K562 (cell line): Measurements from ENCODE around the gene ARHGEF7.

ENCODE experiments used
- ELK3 ChIP-seq: fragments of 450-650 bp; formaldehyde crosslinking; IDR thresholded peaks from 2 replicates; pipeline ENCODE4 v1.4.0; 2020; ENCODE audit warnings: mild to moderate bottlenecking
- EP300 ChIP-seq: IDR thresholded peaks from 2 replicates; pipeline ENCODE4 v1.6.1; 2012; ENCODE audit warnings: low read length, improper control_type of control experiment
- HDAC2 ChIP-seq: fragments of 450-650 bp; IDR thresholded peaks from 2 replicates; pipeline ENCODE4 v1.6.1; 2016; ENCODE audit warnings: mild to moderate bottlenecking
- JUN ChIP-seq, 2 experiments: sonication (generic) in 1 of 2; formaldehyde crosslinking in 1 of 2; IDR thresholded peaks; 2 replicates each; pipeline versions ENCODE4 v1.6.1 to v1.8.0; 2012 to 2022; ENCODE audit warnings: borderline replicate concordance in 2 of 2, mild to moderate bottlenecking in 2 of 2, improper control_type of control experiment in 1 of 2, low read depth in 1 of 2, low read length in 1 of 2, missing genetic modification reagents in 1 of 2
- PREB ChIP-seq: sonication (generic); formaldehyde crosslinking; IDR thresholded peaks from 2 replicates; pipeline ENCODE4 v1.8.1; 2023; ENCODE audit warnings: mild to moderate bottlenecking, missing genetic modification reagents
- SIN3B ChIP-seq: fragments of 450-650 bp; IDR thresholded peaks from 2 replicates; pipeline ENCODE4 v1.6.1; 2017; ENCODE audit warnings: low read depth, mild to moderate bottlenecking, moderate library complexity
- SMARCE1 ChIP-seq: fragments of 450-650 bp; IDR thresholded peaks from 2 replicates; pipeline ENCODE4 v1.7.1; 2016; ENCODE audit warnings: mild to moderate bottlenecking
- SMC3 ChIP-seq: conservative IDR thresholded peaks from 2 replicates; pipeline ENCODE4 v1.6.1; 2011; ENCODE audit warnings: low read depth, low read length, improper control_type of control experiment; ENCODE audit not compliant: insufficient read depth
- SP1 ChIP-seq: sonication (generic); formaldehyde crosslinking; IDR thresholded peaks from 2 replicates; pipeline ENCODE4 v1.8.1; 2022; ENCODE audit warnings: mild to moderate bottlenecking, missing genetic modification reagents
- ZHX1 ChIP-seq: fragments of 150-350 bp; conservative IDR thresholded peaks from 2 replicates; pipeline ENCODE4 v1.6.1; 2014; ENCODE audit warnings: low read length
- ZKSCAN1 ChIP-seq: fragments of 150-350 bp; IDR thresholded peaks from 2 replicates; pipeline ENCODE4 v1.6.1; 2016; ENCODE audit warnings: low read depth, low read length

GRCh38 chr13:111329641-111330040 is 214.5 kb downstream of the ARHGEF7 start:
- TF ChIP-seq PREB (CRISPR knock-in tag) (no peak), SMARCE1 (no peak), SMC3 (no peak), EP300 (no peak), ZKSCAN1 (no peak), SP1 (CRISPR knock-in tag) (no peak), ZHX1 (no peak), ELK3 (CRISPR knock-in tag) (no peak), JUN (IDR thresholded peaks at IDR 0.05; ENCODE audit: borderline replicate concordance, low read depth, low read length) (no peak), JUN (CRISPR knock-in tag; IDR thresholded peaks at IDR 0.05; ENCODE audit: borderline replicate concordance) (no peak), HDAC2 (no peak), SIN3B (no peak)
